Adrenal gland (tissue), 12 donors: ENCODE data around the gene CRADD. TPM values are rescaled to one million over a fixed set of nuclear protein-coding genes. Genes with fewer than 3 reads are reported as not detected.
A peak's percentile ranks its signal among the peaks of the same experiment; 100 is the strongest.

Experiments
- DNase-seq, 7 donors: peaks; one replicate each; pipeline ENCODE4 v3.0.0-alpha.2; 2019 to 2020
- H3K27ac ChIP-seq, 5 donors: fragments of 200-600 bp; sonication (generic) in 4 of 5; 1 replicate in 3 of 5; 2 replicates in 2 of 5; pipeline versions ENCODE4 v1.5.1 to v1.8.0; 2016 to 2020; ENCODE audit warnings: mild to moderate bottlenecking in 1 of 5
- H3K27me3 ChIP-seq: fragments of 200-600 bp; 2 replicates; pipeline ENCODE4 v1.8.0; 2021
- H3K36me3 ChIP-seq, 2 donors: fragments of 200-600 bp; replicated peaks in 1 of 2; 1 replicate in 1 of 2; 2 replicates in 1 of 2; pipeline versions ENCODE4 v1.5.1 to v1.8.0; 2018 to 2022
- H3K4me1 ChIP-seq, 2 donors: fragments of 200-600 bp; replicated peaks in 1 of 2; 1 replicate in 1 of 2; 2 replicates in 1 of 2; pipeline versions ENCODE4 v1.5.1 to v1.8.0; 2018 to 2021
- H3K4me3 ChIP-seq, 4 donors: fragments of 200-600 bp; sonication (generic) in 3 of 4; one replicate each; pipeline ENCODE4 v1.5.1; 2016 to 2018
- H3K9me3 ChIP-seq, 3 donors: fragments of 200-600 bp; sonication (generic) in 1 of 3; replicated peaks in 1 of 3; 1 replicate in 2 of 3; 2 replicates in 1 of 3; pipeline versions ENCODE4 v1.5.1 to v1.8.0; 2016 to 2021
- CTCF ChIP-seq, 6 experiments: fragments of 450-650 bp in 4 of 6; fragments of 200-600 bp in 2 of 6; sonication (generic) in 1 of 6; IDR thresholded peaks; 1 replicate in 5 of 6; 2 replicates in 1 of 6; pipeline versions ENCODE4 v1.5.1 to v1.8.0; 2016 to 2021; ENCODE audit warnings: antibody characterized with exemption in 6 of 6, mild to moderate bottlenecking in 2 of 6, moderate library complexity in 1 of 6
- POLR2A ChIP-seq, 2 donors: fragments of 450-650 bp; IDR thresholded peaks; one replicate each; pipeline ENCODE4 v1.6.1; 2017; ENCODE audit warnings: antibody characterized with exemption in 2 of 2, mild to moderate bottlenecking in 2 of 2, moderate library complexity in 1 of 2
- WGBS, 4 donors: extraction: QIAGEN DNeasy Blood & Tissue Kit in 2 of 4; methylation state at CpG; one replicate each; pipeline versions ENCODE4 v1.1.5 to v1.1.7; 2013 to 2017; 5-methylcytosine and 5-hydroxymethylcytosine counted together
- intact Hi-C, 2 donors: fragments of 100-400 bp; cut with DNase I; formaldehyde crosslinking; loops; one replicate each; pipeline versions ENCODE4 v1.14.1 to v1.15.0; 2022 to 2023
- polyA plus RNA-seq, 3 donors: library from polyadenylated mRNA; stranded (reverse); fragments of 200-250 nt in 2 of 3; fragments of 350-450 nt in 1 of 3; fragmentation: Illumina TruSeq in 1 of 3; extraction: RNeasy Lipid Tissue Mini Kit (QIAGEN cat#74804) in 1 of 3; gene quantifications; one replicate each; pipeline ENCODE4 v1.2.3, GENCODE V29; 2013 to 2014
- total RNA-seq, 9 donors: library from RNA; depleted of rRNA in 4 of 9; stranded (reverse); fragments of >200 nt in 4 of 9; fragments of 120-200 nt in 1 of 9; fragmentation: NEBNext Ultra II Directional in 1 of 9; extraction: Animal tissue kit (Norgen Biotek cat#: 25700) in 1 of 9; gene quantifications; one replicate each; pipeline versions ENCODE4 v1.1.0 to v1.2.4, GENCODE V29; 2013 to 2023
- donor health status: healthy with polysubstance abuse.
- donor health status: Bipolar disorder and iron deficiency.
- donor health status: DM: yes; HTN: yes; CAD: no.
- donor health status: DM: no; HTN: no; CAD: no.
- donor health status: DM: no; HTN: no; CAD: no.
- donor health status: DM: yes; HTN: yes; CAD: no.

Gene CRADD
- total and polyA plus RNA-seq, 12 donors = 7.3 to 70.1 (median 35.8) TPM

- intact Hi-C loops = no loop called here
- Histone ChIP-seq H3K9me3 (no peaks in the 10 kb centered on the region), H3K36me3 (no peaks in the 10 kb centered on the region), H3K4me3 (peak overlapping the region in 1 of 4 donors; percentile 21), H3K4me1 (peaks cover 26 to 36% of the 10 kb centered on the region in 2 donors), H3K27me3 (no peaks in the 10 kb centered on the region), H3K27ac (peak overlapping the region; percentile 74 to 97 (median 87))
- TF ChIP-seq POLR2A (IDR thresholded peaks at IDR 0.05) (peak in 1 of 2 donors; percentile 28), CTCF (IDR thresholded peaks at IDR 0.05) (no peak)
- 25 to 31% (median 30%) methylated on average over 8 of the region's 8 CpGs for WGBS, 4 donors
- DNase-seq = peak; percentile 70 to 92 (median 87)
These were observed 108.3 kb downstream of the CRADD start for GRCh38 chr12:93785249-93786010.

- H3K27ac ChIP-seq = peak overlapping the region in 3 of 5 donors; percentile 85 to 97 (median 88)
- DNase-seq = no peak
- WGBS, 4 donors = 78 to 86% (median 83%) methylated on average over 4 of the region's 4 CpGs
These were observed 109.7 kb downstream of the CRADD start for GRCh38 chr12:93786656-93787397.

GRCh38 chr12:93788853-93789252, 111.7 kb downstream of the CRADD start:
- no peak for TF ChIP-seq CTCF (IDR thresholded peaks at IDR 0.05)
- TF ChIP-seq POLR2A (IDR thresholded peaks at IDR 0.05) = no peak
- Histone ChIP-seq H3K36me3 (no peaks in the 10 kb centered on the region), H3K27ac (no peak overlapping the region), H3K4me3 (no peak overlapping the region), H3K9me3 (no peaks in the 10 kb centered on the region), H3K27me3 (no peaks in the 10 kb centered on the region), H3K4me1 (peaks cover 23 to 26% of the 10 kb centered on the region in 2 donors)
- 91 to 97% (median 93%) methylated on average over 3 of the region's 3 CpGs for WGBS, 4 donors
- DNase-seq = no peak
- intact Hi-C loops = no loop called here

More at GRCh38 chr12:93786656-93787397, 109.7 kb downstream of the CRADD start:
- no peaks in the 10 kb centered on the region for H3K27me3 ChIP-seq
- no peak for TF ChIP-seq CTCF (IDR thresholded peaks at IDR 0.05)
- TF ChIP-seq POLR2A (IDR thresholded peaks at IDR 0.05) = no peak
- peaks cover 26 to 36% of the 10 kb centered on the region in 2 donors for H3K4me1 ChIP-seq
- H3K36me3 ChIP-seq = no peaks in the 10 kb centered on the region
- no peaks in the 10 kb centered on the region for H3K9me3 ChIP-seq
- intact Hi-C loops = no loop called here
- no peak overlapping the region for H3K4me3 ChIP-seq

GRCh38 chr12:93789767-93790166, 112.6 kb downstream of the CRADD start:
- H3K9me3 ChIP-seq = no peaks in the 10 kb centered on the region
- DNase-seq = no peak
- intact Hi-C loops = no loop called here
- TF ChIP-seq POLR2A (IDR thresholded peaks at IDR 0.05) (no peak), CTCF (IDR thresholded peaks at IDR 0.05) (no peak)
- H3K4me3 ChIP-seq = no peak overlapping the region
- no peaks in the 10 kb centered on the region for H3K36me3 ChIP-seq
- no peaks in the 10 kb centered on the region for H3K27me3 ChIP-seq
- 50 to 71% (median 59%) methylated on average over 1 of the region's 1 CpG for WGBS, 4 donors
- H3K27ac ChIP-seq = no peak overlapping the region
- H3K4me1 ChIP-seq = peaks cover 17 to 24% of the 10 kb centered on the region in 2 donors
